NOMO-1 treated with DMSO at 0.1 percent for 48 hours (cell line): ENCODE data around the gene ABCC4.

ENCODE experiments used
- DNase-seq: peaks from one replicate; lab custom pipeline; 2025; ENCODE audit not compliant: unreplicated experiment; lab: John Stamatoyannopoulos, UW

The ABCC4 gene

GRCh38 chr13:95005300-95005699 lies 296.0 kb downstream of the ABCC4 start:
- no peak for DNase-seq

- DNase-seq: no peak
Measured at GRCh38 chr13:95003019-95003813, 298.0 kb downstream of the ABCC4 start.

GRCh38 chr13:95002126-95002525 lies 299.1 kb downstream of the ABCC4 start:
- no peak for DNase-seq

GRCh38 chr13:94999871-95000270 lies 301.4 kb downstream of the ABCC4 start:
- DNase-seq: no peak

- DNase-seq: no peak
Measured at GRCh38 chr13:94997126-94997525, 304.1 kb downstream of the ABCC4 start.

GRCh38 chr13:94996445-94996844 lies 304.8 kb downstream of the ABCC4 start:
- no peak for DNase-seq

- no peak for DNase-seq
Measured at GRCh38 chr13:94994506-94994905, 306.7 kb downstream of the ABCC4 start.

GRCh38 chr13:94993616-94994015 lies 307.6 kb downstream of the ABCC4 start:
- no peak for DNase-seq

GRCh38 chr13:94992036-94992960 lies 309.0 kb downstream of the ABCC4 start:
- DNase-seq: no peak

GRCh38 chr13:94988654-94989053 lies 312.6 kb downstream of the ABCC4 start:
- DNase-seq: no peak

GRCh38 chr13:94987869-94988268 lies 313.4 kb downstream of the ABCC4 start:
- DNase-seq: no peak

- DNase-seq: no peak
Measured at GRCh38 chr13:94987081-94987480, 314.2 kb downstream of the ABCC4 start.

- no peak for DNase-seq
Measured at GRCh38 chr13:94984958-94985357, 316.3 kb downstream of the ABCC4 start.

GRCh38 chr13:94978516-94978915 lies 322.7 kb downstream of the ABCC4 start:
- DNase-seq: no peak

GRCh38 chr13:94974015-94974951 lies 327.0 kb downstream of the ABCC4 start:
- DNase-seq: no peak

GRCh38 chr13:94972262-94972661 lies 329.0 kb downstream of the ABCC4 start:
- no peak for DNase-seq
